Astrocyte (in vitro differentiated cells and primary cell): ENCODE results near the gene RNF214.

Experiments used
- CTCF ChIP-seq: IDR thresholded peaks from 2 replicates; pipeline ENCODE4 v1.5.1; 2011; ENCODE audit warnings: low read depth, mild to moderate bottlenecking, inconsistent platforms, low read length, moderate library complexity; ENCODE audit not compliant: insufficient read depth
- EZH2 ChIP-seq: IDR thresholded peaks from 2 replicates; pipeline ENCODE4 v1.6.1; 2012; ENCODE audit warnings: mild to moderate bottlenecking, low read length, inconsistent platforms; ENCODE audit not compliant: insufficient read depth

DNA sequence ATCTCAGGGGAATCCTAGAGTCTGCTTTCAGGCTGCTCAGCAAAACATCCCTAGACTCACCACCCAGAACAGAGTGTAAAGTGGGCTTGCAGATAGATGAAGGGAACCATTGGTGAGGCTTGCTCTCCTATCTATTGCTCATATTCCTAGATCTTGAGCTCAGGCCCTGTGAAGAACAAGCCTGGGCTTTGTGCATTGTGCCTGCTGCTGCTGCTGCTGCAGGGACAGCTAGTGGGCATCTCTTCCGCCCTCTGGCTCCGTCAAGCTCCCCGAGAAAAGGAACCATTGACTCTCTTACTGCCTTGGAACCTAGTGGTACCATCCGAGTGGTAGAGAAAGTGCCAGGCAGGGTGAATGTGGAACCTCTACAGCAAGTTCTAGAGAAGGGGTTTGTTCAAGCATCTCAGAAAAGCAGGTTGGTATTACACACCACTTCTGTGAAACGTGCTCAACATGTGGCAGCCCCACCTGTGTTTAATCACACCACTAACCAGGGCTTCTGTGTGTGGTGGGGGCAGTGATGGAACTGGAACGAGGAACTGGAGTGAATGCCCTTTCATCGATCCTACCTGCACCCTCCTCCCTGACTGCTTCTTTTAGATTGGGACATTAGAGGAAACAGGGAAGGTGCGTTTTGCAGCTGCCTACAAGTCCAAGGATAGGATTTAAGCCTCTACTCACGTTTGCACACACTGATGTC is 63.1 kb downstream of the RNF214 start:
- TF ChIP-seq CTCF (no peak), EZH2 (no peak)
